ENCODE data around the gene ARID1B. TPM values are rescaled to one million over a fixed set of nuclear protein-coding genes. Genes with fewer than 3 reads are reported as not detected.
A peak's percentile ranks its signal among the peaks of the same experiment; 100 is the strongest.

Gene ARID1B
- total and polyA plus RNA-seq, 2 donors (not counting 1 experiment from before 2014, with no cell fraction given) = 47.2 to 280 TPM

- H3K9me3 Mint-ChIP-seq (ENCODE audit: insufficient read depth) = no peaks in the 10 kb centered on the region
- no CpG with 5 or more reads among the region's 3 CpGs for WGBS (ENCODE audit: insufficient coverage)
- peak overlapping the region; percentile 17 for H3K9ac ChIP-seq (ENCODE audit: low read length)
- no peak for ATAC-seq (ENCODE audit: low read depth)
- H3K9me3 ChIP-seq (ENCODE audit: control extremely low read depth in 1 of 3, control insufficient read depth in 2 of 3, insufficient read depth in 1 of 3, low read length in 2 of 3) = no peaks in the 10 kb centered on the region
- H2AFZ ChIP-seq (ENCODE audit: insufficient read depth, low read depth, low read length, poor library complexity, severe bottlenecking) = no peak overlapping the region
- H3K79me2 ChIP-seq (ENCODE audit: control insufficient read depth, insufficient read depth, low read length) = peaks cover 98% of the 10 kb centered on the region
- H3K4me3 ChIP-seq (ENCODE audit: control extremely low read depth in 1 of 5, extremely low read depth in 1 of 5, insufficient read depth in 1 of 5, low read depth in 2 of 5, low read length in 4 of 5) = peak overlapping the region in 1 of 5 experiments; percentile 5
- H3K27ac Mint-ChIP-seq = peak overlapping the region; percentile 43
- no peaks in the 10 kb centered on the region for H3K27me3 ChIP-seq (replicated peaks in 1 of 4; ENCODE audit: control extremely low read depth in 1 of 4, control insufficient read depth in 3 of 4, insufficient read depth in 4 of 4, low read length in 3 of 4)
- H3K4me1 ChIP-seq (ENCODE audit: control insufficient read depth in 2 of 2, insufficient read depth in 2 of 2, low read length in 2 of 2) = peaks cover 49 to 66% of the 10 kb centered on the region in 2 donors
- peaks cover 0 to under 1% of the 10 kb centered on the region in 2 experiments for H3K36me3 ChIP-seq (replicated peaks in 1 of 2; ENCODE audit: control extremely low read depth in 1 of 2, control insufficient read depth in 1 of 2, extremely low read depth in 1 of 2, insufficient read depth in 2 of 2, low read length in 1 of 2)
- intact Hi-C loops (cut with micrococcal nuclease) = loop anchor here (2.0 kb wide), 1 partner anchor 21 kb away; no protein-coding TSS in a partner anchor
- peak overlapping the region in 1 of 2 donors; percentile 23 for H3K27ac ChIP-seq (ENCODE audit: low read length in 2 of 2)
- peak overlapping the region; percentile 60 for H3K4me3 Mint-ChIP-seq
- peak; percentile 26 for DNase-seq
- peaks cover 45% of the 10 kb centered on the region for H4K20me1 ChIP-seq (ENCODE audit: control insufficient read depth, insufficient read depth, low read length, poor library complexity, severe bottlenecking)
- no peak for TF ChIP-seq EZH2 (IDR thresholded peaks at IDR 0.05; ENCODE audit: borderline replicate concordance, insufficient read depth, low read depth, low read length, poor library complexity, severe bottlenecking)
- TF ChIP-seq CTCF (IDR thresholded peaks at IDR 0.05) = no peak
- no peaks in the 10 kb centered on the region for H3K27me3 Mint-ChIP-seq
- H3K4me1 Mint-ChIP-seq = peaks cover 79% of the 10 kb centered on the region
- peak overlapping the region; percentile 52 for H3K4me2 ChIP-seq (replicated peaks; ENCODE audit: low read depth, low read length, poor library complexity, severe bottlenecking)
- CTCF ChIA-PET = interaction anchor here (0.6 to 0.9 kb wide), 2 partner anchors 18 to 45 kb away, joined by 3 to 4 read pairs; no protein-coding TSS in a partner anchor
- POLR2A ChIA-PET = no interaction called here
These were observed 302.6 kb downstream of the ARID1B start for GRCh38 chr6:157079771-157080170.

- no peak overlapping the region for H3K4me3 Mint-ChIP-seq
- peaks cover 96% of the 10 kb centered on the region for H3K79me2 ChIP-seq (ENCODE audit: control insufficient read depth, insufficient read depth, low read length)
- H3K4me1 ChIP-seq (ENCODE audit: control insufficient read depth in 2 of 2, insufficient read depth in 2 of 2, low read length in 2 of 2) = peaks cover 43 to 58% of the 10 kb centered on the region in 2 donors
- H3K9me3 ChIP-seq (ENCODE audit: control extremely low read depth in 1 of 3, control insufficient read depth in 2 of 3, insufficient read depth in 1 of 3, low read length in 2 of 3) = no peaks in the 10 kb centered on the region
- H3K27me3 Mint-ChIP-seq = no peaks in the 10 kb centered on the region
- H2AFZ ChIP-seq (ENCODE audit: insufficient read depth, low read depth, low read length, poor library complexity, severe bottlenecking) = no peak overlapping the region
- ATAC-seq (ENCODE audit: low read depth) = no peak
- peaks cover 5 to 13% of the 10 kb centered on the region in 2 experiments for H3K36me3 ChIP-seq (replicated peaks in 1 of 2; ENCODE audit: control extremely low read depth in 1 of 2, control insufficient read depth in 1 of 2, extremely low read depth in 1 of 2, insufficient read depth in 2 of 2, low read length in 1 of 2)
- no peak overlapping the region for H3K9ac ChIP-seq (ENCODE audit: low read length)
- TF ChIP-seq CTCF (IDR thresholded peaks at IDR 0.05) (no peak), EZH2 (IDR thresholded peaks at IDR 0.05; ENCODE audit: borderline replicate concordance, insufficient read depth, low read depth, low read length, poor library complexity, severe bottlenecking) (no peak)
- no peak for DNase-seq
- peaks cover 46% of the 10 kb centered on the region for H4K20me1 ChIP-seq (ENCODE audit: control insufficient read depth, insufficient read depth, low read length, poor library complexity, severe bottlenecking)
- ChIA-PET POLR2A (no interaction called here), CTCF (no interaction called here)
- no peak overlapping the region for H3K4me3 ChIP-seq (ENCODE audit: control extremely low read depth in 1 of 5, extremely low read depth in 1 of 5, insufficient read depth in 1 of 5, low read depth in 2 of 5, low read length in 4 of 5)
- intact Hi-C loops (cut with micrococcal nuclease) = loop anchor here (2.0 kb wide), 1 partner anchor 20 kb away; no protein-coding TSS in a partner anchor
- H3K4me1 Mint-ChIP-seq = peaks cover 71% of the 10 kb centered on the region
- H3K27me3 ChIP-seq (replicated peaks in 1 of 4; ENCODE audit: control extremely low read depth in 1 of 4, control insufficient read depth in 3 of 4, insufficient read depth in 4 of 4, low read length in 3 of 4) = no peaks in the 10 kb centered on the region
- no peaks in the 10 kb centered on the region for H3K9me3 Mint-ChIP-seq (ENCODE audit: insufficient read depth)
- H3K27ac Mint-ChIP-seq = peak overlapping the region; percentile 18
- H3K27ac ChIP-seq (ENCODE audit: low read length in 2 of 2) = no peak overlapping the region
- H3K4me2 ChIP-seq (replicated peaks; ENCODE audit: low read depth, low read length, poor library complexity, severe bottlenecking) = no peak overlapping the region
These were observed 303.8 kb downstream of the ARID1B start for GRCh38 chr6:157080986-157081391.
